ENCODE data around the gene SYVN1.
"Not testable (repeated sequence)": the region's sequence is repeated elsewhere in the genome, so short reads cannot be mapped to it uniquely, and the experiment has no call there.

Gene SYVN1

DNA sequence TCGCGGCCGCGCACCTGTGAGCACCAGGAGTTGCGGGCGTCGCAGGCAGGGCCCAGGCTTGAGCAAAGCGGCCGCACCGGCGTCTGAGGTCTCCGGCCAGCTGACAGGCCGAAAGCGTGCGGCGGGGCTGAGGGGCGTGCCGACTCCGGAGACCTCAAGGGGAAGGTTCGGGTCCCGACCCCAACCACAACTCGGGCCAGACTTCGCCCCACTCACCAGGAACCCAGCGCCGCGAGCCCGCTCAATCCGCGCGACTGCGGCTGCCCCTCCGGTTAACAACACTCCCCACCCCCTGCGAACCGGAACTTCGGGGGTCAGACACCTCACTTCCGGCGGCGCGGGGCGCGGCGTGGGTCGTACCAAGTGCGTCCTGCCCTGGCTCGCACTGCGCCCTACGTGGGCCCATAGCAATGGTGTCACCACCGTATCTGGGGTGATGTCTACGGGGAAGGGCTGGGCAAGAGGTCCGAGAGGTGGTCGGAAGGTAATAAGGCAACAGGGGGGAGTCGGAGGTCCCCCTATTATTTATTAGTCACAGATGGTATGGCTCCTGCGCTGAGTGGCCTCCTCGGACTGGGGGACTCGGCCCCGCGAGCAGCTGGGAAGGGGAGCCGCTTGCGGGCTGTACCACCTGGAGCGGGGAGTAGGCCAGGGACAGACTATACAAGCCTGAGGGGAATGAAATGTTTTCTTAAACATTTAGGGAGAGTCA is at the start of gene SYVN1:
TSS of gene SYVN1 (minus strand) at position 280 of the 712 bp plus-strand sequence. CDS start 918 bp downstream, outside the sequence.
- peak; percentile 89 for DNase-seq (ENCODE audit: low read depth)

DNA sequence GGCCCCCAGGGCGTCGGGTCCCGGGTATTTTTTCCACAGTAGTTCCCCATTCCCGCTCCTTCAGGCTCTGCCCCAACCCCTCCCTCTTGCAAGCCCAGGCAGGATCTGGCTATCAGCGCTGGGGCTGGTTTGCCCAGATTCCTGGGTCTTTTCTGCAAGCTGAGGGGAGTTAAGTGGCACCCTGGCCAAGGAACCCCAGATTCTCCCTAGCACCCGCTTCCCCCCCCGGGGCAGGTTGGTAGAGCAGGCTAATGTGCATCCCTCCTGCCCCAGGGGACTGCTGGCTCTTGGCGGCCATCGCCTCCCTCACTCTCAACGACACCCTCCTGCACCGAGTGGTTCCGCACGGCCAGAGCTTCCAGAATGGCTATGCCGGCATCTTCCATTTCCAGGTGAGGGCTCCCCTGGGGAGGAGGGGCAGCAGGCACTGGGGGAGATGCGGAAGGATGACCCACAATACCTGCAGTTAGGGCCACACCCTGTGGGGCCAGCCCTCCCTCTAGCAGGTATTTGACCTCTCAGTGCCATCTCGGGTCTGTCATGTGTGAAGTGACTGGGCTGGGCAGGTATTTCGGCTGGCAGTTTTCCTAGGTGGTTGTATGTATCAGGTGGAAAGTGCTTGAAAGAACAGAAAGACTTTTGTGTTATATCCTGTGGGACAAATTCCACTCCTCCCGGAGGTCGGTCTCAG is 49.0 kb upstream of the SYVN1 start:
- no peak for DNase-seq (ENCODE audit: low read depth)

DNA sequence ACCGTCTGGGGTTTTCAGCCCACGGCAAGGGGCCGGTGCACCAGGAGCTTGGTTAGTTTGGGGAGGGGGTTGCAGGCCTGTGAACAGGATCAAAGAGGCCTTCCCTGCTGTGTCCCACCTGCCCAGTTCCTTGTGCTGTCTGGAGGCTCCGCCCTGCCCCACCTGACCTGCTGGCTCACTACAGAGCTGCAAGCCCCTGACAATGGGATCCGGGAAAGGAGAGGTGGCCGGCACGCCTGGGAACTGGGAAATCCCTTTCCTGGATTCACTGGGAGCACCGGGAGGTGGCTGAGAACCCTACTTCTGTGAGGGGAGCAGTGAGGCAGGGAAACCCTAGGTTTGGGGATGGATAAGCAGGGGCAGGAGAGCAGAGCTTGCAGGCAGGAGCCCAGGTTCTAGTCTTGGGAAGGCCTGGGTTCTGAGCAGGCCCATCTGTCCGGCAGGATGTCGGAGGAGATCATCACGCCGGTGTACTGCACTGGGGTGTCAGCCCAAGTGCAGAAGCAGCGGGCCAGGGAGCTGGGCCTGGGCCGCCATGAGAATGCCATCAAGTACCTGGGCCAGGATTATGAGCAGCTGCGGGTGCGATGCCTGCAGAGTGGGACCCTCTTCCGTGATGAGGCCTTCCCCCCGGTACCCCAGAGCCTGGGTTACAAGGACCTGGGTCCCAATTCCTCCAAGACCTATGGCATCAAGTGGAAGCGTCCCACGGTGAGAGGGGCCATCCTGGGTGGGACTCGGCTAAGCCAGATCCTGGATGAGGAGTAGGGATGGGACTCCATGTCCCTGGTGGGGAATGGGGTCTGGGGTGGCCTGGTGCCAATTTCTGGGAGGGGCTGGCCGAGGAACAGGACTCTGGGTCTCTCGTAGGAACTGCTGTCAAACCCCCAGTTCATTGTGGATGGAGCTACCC is 48.2 kb upstream of the SYVN1 start:
- no peak for DNase-seq (ENCODE audit: low read depth)

DNA sequence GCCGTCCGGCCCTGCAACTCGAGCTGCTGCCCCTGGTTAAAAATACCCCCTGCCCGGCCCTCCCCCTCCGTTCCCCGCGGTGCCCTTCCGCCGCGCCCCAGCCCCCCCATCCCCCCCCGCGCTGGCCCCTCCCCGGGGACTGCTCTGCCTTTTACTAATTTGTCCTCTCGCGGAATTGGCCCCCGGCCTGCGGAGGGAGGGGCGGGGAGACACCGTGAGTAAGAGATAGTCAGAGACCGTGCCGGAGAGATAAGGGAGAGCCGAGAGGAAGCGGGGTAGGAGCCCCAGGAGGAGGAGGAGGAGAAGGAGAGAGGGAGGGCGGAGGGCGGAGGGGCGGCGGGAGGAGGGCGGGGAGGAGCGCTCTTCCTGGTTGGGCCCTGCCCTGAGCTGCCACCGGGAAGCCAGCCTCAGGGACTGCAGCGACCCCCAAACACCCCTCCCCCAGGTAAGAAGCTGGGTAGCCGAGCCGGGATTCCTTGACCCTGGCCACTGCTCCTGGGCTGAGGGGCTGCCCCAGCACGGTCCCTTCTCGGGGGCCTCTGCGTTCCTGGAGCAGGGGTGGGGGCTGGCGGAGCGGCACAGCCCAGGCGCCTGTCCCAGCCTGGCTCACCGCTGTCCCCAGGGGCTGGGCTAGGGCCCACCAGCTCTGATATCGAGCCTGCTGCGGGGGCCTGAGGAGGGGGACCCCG is 47.4 kb upstream of the SYVN1 start, which contains the start of gene CAPN1:
TSS of gene CAPN1 (plus strand) at position 360 of the 689 bp plus-strand sequence. CDS start 774 bp downstream, outside the sequence.
- peak; percentile 73 for DNase-seq (ENCODE audit: low read depth)

DNA sequence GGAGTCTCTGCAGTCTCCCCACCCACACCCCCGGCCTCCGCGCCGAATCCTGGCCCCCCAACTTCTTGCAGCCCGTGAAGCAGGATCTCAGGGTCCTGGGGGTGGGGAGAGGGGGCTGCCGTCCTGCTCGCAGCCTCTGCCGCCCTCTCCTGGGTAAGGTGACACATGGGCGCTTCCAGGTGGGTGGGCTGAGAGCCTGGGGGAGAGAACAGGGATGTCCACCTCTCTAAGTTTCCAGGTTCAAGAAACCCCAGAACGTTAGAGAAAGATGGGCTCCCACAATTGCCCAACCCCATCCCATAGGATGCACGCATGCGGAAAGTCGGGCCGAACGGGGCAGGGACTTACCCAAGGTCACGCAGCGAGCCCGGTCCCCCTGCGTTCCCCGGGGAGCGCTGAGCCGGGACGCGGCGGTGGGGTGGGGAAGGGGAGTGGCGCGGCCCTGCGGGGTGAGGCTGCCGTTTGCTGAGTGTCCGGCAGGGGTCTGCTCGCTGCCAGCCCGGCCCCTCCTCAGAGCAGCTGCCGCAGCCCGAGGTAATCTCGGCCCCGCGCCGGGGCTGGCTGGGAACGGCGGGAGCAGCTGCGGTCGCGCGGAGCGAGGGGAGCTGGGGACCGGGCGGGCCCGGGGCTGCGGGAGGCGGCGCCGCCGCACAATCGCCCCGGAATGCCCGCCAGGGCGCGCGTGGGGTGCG is 46.7 kb upstream of the SYVN1 start:
- DNase-seq (ENCODE audit: low read depth) = peak; percentile 34

DNA sequence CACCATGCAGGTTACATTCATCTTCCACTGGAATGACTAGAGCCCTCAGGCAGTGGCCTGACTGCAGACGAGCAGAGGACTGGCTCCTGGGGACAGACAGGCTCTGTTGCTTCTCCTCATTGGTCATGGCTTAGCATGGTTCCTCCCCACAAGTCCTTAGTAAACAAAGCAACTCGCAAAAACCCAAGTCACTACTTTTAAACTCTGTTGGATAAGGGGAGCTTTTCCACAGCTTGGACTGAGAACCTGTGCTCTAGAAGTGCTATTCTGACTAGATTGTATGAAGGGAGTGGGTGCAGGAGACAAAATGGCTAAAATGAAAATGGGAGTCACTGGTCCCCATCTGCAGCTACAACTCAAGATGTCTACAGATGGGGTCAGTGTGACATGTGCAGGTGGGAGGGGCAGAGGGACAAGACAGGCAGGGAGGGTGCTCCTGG is 40.3 kb upstream of the SYVN1 start:
- DNase-seq (ENCODE audit: low read depth) = not testable (repeated sequence)

DNA sequence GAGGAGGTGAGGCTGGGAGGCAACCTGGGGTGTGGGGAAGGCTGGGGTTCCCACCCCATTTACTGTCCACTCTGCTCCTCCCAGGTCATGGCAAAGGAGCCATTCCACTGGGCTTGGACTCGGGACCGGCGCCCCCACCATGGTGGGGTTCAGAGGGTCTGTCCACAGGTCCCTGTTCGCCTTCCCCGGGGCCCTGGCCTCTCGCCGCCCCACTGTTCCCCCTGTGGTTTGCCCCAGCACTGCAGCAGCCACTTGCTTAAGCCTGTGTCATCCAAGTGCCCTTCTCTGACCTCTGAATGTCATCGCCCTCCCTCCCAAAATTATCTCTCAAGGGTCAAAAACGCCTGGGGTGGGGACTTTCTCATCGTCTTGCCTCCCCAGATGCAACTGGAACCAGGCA is 38.3 kb upstream of the SYVN1 start:
- DNase-seq (ENCODE audit: low read depth) = no peak

DNA sequence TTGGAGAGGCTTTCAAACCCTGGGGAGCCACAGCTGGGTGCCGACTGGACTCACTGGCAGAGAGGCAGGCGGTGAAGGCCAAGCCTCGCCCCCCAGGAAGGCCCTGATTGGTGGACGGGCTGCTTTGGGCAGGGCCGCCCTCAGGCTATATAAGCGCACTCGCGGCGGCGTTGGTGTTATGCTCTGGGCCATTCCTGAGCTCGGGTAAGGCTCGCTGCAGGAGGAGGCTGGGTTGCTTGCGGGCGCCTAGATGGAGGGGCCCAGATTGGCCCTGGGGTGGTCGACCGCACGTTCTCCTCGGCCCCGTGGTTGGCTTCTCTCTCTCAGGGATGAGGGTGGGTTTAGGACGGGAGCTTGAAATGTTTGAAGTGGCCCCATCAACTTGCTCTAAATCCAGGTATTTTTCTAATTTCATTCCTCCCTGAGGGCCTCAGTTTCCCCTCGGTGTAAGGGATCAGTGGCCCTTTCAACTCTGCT is 35.8 kb upstream of the SYVN1 start, which contains the start of gene SPDYC:
TSS of gene SPDYC (plus strand) at position 176 of the 477 bp plus-strand sequence. CDS start 1,125 bp downstream, outside the sequence.
- DNase-seq (ENCODE audit: low read depth) = no peak

DNA sequence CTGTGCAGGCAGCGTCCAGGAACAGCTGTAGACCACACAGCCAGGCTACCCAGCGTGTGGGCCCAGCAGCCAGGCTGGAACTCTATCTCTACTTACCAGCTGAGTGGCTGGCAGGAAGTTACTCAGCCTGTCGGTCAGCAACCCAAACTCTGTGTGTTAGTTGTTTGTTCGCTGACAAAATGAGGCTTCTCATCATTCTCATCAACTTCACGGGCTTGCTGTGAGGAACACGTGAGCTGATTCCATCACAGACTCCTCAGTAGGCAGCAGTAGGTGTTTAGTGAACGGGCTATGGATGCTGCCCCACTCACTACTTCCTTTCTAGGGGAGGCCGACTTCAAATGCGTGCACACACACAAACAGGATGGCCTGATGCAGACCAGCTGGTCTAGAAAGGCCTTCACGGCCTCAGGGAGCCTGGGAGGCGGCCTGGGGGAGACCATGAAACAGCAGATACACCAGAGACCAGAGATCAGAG is 34.9 kb upstream of the SYVN1 start:
- DNase-seq (ENCODE audit: low read depth) = no peak

DNA sequence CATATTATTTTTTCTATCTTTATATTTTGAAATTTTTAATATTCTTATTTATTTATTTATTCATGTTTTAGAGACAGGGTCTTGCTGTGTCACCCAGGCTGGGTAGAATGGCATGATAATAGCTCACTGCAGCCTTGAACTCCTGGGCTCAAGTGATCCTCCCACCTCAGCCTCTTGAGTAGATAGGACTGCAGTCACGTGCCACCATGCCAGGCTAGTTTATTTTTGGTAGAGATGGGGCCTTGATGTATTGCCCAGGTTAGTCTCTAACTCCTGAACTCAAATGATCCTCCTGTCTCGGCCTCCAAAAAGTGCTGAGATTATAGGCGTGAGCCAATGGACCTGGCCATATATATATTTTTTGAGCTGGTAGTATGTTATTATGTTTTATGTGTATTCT is 33.3 kb upstream of the SYVN1 start:
- no peak for DNase-seq (ENCODE audit: low read depth)

DNA sequence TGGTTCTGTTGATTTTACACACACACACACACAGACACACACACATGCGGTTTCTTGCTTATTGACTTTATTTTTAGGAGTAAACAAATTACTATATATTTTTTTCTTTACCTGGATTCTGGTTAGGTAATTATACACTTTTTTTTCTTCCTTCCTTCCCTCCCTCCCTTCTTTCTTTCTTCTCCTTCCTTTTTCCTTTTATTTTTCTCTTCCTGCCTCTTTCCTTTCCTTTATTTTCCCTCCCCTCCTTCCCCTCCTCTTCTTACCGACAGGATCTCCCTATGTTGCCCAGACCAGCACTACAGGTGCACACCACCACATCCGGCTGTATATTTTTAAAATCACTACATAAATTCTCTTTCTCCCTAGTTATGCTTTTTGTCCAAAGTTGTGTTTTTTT is 32.6 kb upstream of the SYVN1 start:
- DNase-seq (ENCODE audit: low read depth) = no peak

DNA sequence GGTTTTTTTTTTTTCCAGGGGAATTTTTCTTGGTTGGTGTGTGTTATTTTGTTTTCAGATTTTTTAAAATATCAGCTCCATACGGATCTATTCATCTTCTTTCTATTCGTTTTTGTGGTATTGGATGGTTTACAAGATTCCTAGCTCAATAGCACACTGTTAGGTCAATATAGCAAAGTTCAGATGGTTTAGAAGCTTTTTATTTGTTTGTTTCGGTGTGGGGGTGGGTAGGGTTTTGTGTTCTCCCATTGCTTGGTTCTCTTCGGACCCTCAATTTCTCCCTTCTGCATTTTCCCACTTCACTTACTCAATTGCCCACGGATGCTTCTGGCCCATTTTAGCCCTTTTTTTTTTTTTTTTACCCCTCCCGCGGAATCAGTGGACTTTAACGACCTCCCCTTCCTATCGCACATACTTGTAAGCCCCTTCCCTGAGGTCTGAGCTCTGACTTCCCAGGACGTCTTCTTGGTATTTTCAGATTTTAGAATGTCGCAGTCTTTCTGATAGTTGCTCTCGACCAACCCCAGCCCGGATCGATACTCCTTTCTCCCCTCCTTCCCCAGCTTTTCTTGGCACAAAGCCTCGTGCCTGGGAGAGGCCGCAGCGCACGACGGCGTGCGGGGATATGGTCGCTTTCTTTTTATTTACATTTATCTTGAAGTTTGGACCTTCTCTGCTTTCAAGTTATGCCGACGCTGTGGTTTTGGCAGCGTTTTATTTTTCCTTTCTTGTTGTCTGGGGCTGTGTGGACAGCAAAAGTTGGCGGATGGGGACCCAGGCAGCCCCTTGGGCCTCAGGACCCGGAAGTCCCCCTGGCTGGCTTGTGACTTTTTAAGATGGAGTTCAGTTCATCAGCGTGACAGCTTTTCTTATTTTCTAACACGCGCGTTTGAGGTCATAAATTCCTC is 31.3 kb upstream of the SYVN1 start:
- DNase-seq (ENCODE audit: low read depth) = no peak

DNA sequence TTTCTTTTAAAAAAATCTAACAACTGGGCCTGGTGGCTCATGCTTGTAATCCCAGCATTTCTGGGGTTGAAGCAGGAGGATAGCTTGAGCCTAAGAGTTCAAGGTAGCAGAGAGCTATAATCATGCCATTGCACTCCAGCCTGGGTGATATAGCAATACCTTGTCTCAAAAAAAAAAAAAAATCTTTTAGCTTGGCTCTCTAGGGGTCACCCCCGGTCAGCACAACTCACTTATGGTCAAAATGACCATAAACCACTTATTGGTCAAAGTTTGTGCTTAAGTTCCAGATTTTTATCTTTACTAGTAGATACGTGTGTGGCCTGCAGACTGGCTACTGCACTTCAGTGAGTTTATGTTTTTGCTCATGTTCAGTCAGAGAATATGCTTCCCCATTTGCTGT is 29.4 kb upstream of the SYVN1 start:
- no peak for DNase-seq (ENCODE audit: low read depth)

DNA sequence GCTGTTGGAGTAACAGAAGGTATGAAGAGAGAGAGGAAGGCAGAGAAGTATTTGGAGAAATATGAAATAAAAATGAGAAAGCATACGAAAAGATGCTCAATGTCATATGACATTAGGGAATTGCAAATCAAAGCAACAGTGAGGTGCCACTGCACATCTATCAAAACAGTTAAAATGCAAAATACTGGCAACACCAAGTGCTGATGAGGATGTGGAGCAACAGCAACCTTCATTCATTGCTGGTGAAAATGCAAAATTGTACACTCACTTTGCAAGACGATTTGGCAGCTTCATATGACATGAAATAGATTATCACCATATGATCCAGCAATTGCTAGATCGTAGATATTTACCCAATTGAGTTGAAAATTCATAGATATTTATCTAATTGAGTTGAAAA is 26.3 kb upstream of the SYVN1 start:
- DNase-seq (ENCODE audit: low read depth) = no peak

DNA sequence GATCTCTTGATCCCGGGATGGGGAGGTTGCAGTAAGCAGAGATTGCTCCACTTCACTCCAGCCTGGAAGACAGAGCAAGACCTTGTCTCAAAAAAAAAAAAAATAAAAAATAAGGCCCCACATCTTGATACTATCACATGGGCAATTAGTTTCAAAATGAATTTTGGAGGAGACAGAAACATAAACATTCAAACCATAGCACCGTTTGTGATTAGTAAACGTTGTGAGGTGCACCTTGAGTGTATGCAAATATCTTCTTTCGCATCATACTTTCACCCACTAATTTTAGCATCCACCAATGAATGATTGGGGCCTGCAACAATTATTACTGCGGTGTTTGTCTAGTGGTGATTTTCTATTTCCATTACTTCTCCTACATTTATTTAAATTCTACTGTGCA is 24.7 kb upstream of the SYVN1 start:
- no peak for DNase-seq (ENCODE audit: low read depth)

DNA sequence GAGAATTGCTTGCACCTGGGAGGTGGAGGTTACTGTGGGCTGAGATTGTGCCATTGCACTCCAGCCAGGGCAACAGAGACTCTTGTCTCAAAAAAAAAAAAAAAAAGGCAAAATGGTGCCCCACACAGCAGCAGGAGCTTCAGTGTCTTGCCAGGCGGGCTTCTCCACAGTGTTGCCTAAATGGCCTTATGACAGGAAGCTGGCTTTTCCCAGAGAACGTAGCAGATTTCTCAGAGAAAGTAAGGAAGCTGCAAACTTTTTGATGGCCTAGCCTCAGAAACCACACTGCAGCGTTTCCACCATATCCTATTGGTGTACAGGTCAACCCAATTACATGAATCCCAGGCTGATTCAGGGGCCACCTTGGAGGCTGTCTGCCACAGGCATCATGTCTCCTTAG is 23.0 kb upstream of the SYVN1 start:
- DNase-seq (ENCODE audit: low read depth) = no peak

DNA sequence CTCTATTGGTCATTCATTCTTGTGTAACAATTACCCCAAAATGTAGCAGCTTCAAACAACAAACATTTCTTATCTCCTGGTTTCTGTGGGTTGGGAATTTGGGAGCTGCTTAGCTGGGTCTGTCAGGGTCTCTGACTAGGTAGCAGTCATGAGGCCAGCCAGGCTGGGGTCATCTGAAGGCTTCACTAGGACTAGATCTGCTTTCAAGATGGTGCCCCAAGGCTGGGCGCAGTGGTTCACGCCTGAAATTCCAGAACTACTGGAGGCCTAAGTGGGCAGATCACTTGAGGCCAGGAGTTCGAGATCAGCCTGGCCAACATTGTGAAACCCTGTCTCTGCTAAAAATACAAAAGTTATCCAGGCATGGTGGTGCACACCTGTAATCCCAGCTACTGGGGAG is 22.6 kb upstream of the SYVN1 start:
- no peak for DNase-seq (ENCODE audit: low read depth)

DNA sequence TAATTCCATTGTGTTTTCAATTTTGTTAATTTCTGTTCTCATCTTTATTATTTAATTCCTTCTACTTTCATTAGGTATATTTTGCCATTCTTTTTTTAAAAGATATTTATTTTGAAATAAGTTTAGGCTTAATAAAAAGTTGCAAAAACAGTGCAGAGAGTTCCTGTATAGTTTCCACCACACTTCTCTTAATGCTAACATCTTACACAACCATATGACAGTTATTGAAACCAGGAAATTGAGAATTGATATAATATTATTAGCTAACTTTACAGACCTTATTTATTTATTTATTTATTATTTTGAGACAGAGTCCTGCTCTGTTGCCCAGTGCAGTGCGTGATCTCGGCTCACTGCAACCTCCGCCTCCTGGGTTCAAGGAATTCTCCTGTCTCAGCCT is 21.9 kb upstream of the SYVN1 start:
- DNase-seq (ENCODE audit: low read depth) = no peak

DNA sequence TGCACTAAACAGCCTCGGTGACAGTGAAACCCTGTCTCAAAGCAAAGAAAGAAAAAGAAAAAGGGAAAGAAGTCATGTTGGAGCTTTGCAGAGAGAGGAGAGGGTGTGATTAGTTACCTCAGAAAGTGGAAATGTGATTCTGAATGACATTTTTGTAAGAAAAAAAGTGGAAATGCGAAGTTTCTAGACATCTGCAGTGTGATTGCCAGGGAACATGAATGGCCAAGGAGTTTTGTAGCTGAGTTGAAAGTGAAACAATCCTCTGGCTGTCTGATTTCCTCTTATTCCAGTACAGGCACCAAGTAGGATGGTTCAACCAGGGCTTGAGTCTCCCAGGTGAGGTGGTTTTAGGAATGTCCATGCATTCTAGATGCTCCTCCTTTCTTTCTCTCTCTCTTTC is 17.8 kb upstream of the SYVN1 start:
- no peak for DNase-seq (ENCODE audit: low read depth)
